HEK293T (cell line): Measurements from ENCODE around the gene ATP6V1E1.

Experiments used
- BHLHE40 ChIP-seq: fragments of 450-650 bp; IDR thresholded peaks from 2 replicates; pipeline ENCODE4 v1.6.1; 2016; ENCODE audit warnings: mild to moderate bottlenecking, moderate library complexity, borderline replicate concordance
- CTBP1 ChIP-seq: fragments of 450-650 bp; IDR thresholded peaks from 2 replicates; pipeline ENCODE4 v1.6.1; 2016; ENCODE audit warnings: borderline replicate concordance
- FOXA1 ChIP-seq: fragments of 450-650 bp; IDR thresholded peaks from 2 replicates; pipeline ENCODE4 v1.6.1; 2016; ENCODE audit warnings: mild to moderate bottlenecking
- FOXK2 ChIP-seq: fragments of 450-650 bp; IDR thresholded peaks from 2 replicates; pipeline ENCODE4 v1.6.1; 2016; ENCODE audit warnings: mild to moderate bottlenecking
- FOXM1 ChIP-seq: fragments of 450-650 bp; IDR thresholded peaks from 2 replicates; pipeline ENCODE4 v1.6.1; 2017; ENCODE audit warnings: mild to moderate bottlenecking, borderline replicate concordance
- HDGF ChIP-seq: fragments of 450-650 bp; IDR thresholded peaks from 2 replicates; pipeline ENCODE4 v1.6.1; 2017; ENCODE audit warnings: antibody characterized with exemption, borderline replicate concordance
- L3MBTL2 ChIP-seq: fragments of 450-650 bp; conservative IDR thresholded peaks from 2 replicates; pipeline ENCODE4 v1.6.1; 2016; ENCODE audit warnings: mild to moderate bottlenecking
- LEF1 ChIP-seq: fragments of 450-650 bp; IDR thresholded peaks from 2 replicates; pipeline ENCODE4 v1.6.1; 2017; ENCODE audit warnings: mild to moderate bottlenecking, borderline replicate concordance
- NFRKB ChIP-seq: fragments of 450-650 bp; IDR thresholded peaks from 2 replicates; pipeline ENCODE4 v1.6.1; 2016; ENCODE audit warnings: mild to moderate bottlenecking, moderate library complexity
- SP1 ChIP-seq: fragments of 450-650 bp; IDR thresholded peaks from 2 replicates; pipeline ENCODE4 v1.6.1; 2017
- SUZ12 ChIP-seq: fragments of 450-650 bp; IDR thresholded peaks from 2 replicates; pipeline ENCODE4 v1.6.1; 2016; ENCODE audit warnings: mild to moderate bottlenecking
- TARDBP ChIP-seq: fragments of 450-650 bp; IDR thresholded peaks from 2 replicates; pipeline ENCODE4 v1.6.1; 2016
- ZNF384 ChIP-seq: fragments of 450-650 bp; IDR thresholded peaks from 2 replicates; pipeline ENCODE4 v1.6.1; 2016
- TF ChIP-seq, protein P1 (sequence below): fragments of 450-650 bp; IDR thresholded peaks from 2 replicates; pipeline ENCODE4 v1.6.1; 2016

GRCh38 chr22:17638182-17638431, 9.6 kb upstream of the ATP6V1E1 start:
- TF ChIP-seq SP1 (no peak), TARDBP (no peak), BHLHE40 (no peak), FOXM1 (no peak), NFRKB (no peak), FOXA1 (no peak), HDGF (no peak), FOXK2 (no peak), LEF1 (no peak), SUZ12 (no peak), L3MBTL2 (peak; percentile 24; the same call in 1 of the 2 replicates), CTBP1 (no peak), ZNF384 (no peak)
- TF ChIP-seq, protein P1, sequence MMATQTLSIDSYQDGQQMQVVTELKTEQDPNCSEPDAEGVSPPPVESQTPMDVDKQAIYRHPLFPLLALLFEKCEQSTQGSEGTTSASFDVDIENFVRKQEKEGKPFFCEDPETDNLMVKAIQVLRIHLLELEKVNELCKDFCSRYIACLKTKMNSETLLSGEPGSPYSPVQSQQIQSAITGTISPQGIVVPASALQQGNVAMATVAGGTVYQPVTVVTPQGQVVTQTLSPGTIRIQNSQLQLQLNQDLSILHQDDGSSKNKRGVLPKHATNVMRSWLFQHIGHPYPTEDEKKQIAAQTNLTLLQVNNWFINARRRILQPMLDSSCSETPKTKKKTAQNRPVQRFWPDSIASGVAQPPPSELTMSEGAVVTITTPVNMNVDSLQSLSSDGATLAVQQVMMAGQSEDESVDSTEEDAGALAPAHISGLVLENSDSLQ: no peak
